ENCODE results near the gene PAPLN. TPM values are rescaled to one million over a fixed set of nuclear protein-coding genes. Genes with fewer than 3 reads are reported as not detected.

PAPLN gene
- total and polyA plus RNA-seq, 2 of the 13 experiments (the other 11 are each of a cell fraction or from before 2014, with no cell fraction given): not detected

DNA sequence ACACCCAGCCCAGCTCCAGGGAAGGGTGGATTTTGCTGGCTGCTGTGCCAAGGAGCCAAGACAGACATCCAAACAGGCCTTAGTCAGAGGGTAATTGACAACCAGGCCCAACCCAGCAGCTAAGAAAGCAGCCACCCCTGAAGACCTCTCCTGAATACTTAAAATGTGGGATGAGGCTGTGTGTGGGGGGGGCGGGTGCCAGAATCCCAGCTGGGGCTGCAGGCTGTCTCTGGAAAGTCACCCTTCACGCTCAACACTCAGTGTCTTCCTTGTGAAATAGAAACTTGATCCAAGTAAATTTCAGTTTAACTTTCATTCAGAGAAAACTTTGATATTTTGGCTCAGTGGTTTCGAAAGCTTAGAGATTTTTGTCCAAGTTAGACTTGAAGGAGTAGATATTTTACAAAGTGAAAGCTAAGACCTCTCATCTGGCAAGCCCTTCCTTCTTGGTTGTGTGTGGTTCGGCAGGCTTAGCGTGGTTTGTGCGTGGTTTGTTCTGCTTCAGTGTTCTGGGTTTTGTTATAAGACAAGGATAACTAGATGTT is 5.1 kb downstream of the PAPLN start:
- DNase-seq (ENCODE audit: low spot score): no peak
- 61% methylated on average over 6 of the region's 6 CpGs for WGBS (ENCODE audit: low lambda C conversion rate)
- H3K79me2 ChIP-seq (ENCODE audit: insufficient read depth, low read length): no peaks in the 10 kb centered on the region
- H3K4me3 ChIP-seq (replicated peaks in 1 of 3; ENCODE audit: insufficient read depth in 1 of 3, low read depth in 2 of 3, low read length in 3 of 3): no peak overlapping the region
- POLR2A ChIA-PET: no interaction called here
- CTCF ChIA-PET (ENCODE audit: low intra/inter-chr PET ratio, low total read pairs): no interaction called here
- H3K4me1 ChIP-seq (ENCODE audit: insufficient read depth, low read length): peaks cover 11% of the 10 kb centered on the region
- no peaks in the 10 kb centered on the region for H4K20me1 ChIP-seq (ENCODE audit: insufficient read depth, low read length)
- H3K27me3 ChIP-seq (ENCODE audit: control insufficient read depth in 1 of 2, insufficient read depth in 2 of 2, low read length in 2 of 2): peaks cover 11 to 51% of the 10 kb centered on the region in 2 experiments
- H3K9me3 ChIP-seq (ENCODE audit: low read length): no peaks in the 10 kb centered on the region
- in situ Hi-C loops (cut with HindIII; ENCODE audit: extremely low pct_ligation_motif_present, low pct_unique_long_range_greater_than_20kb) (no loop called here), intact Hi-C loops (cut with micrococcal nuclease; ENCODE audit: unreplicated experiment) (no loop called here)
- H2AFZ ChIP-seq (ENCODE audit: low read length): no peak overlapping the region
- TF ChIP-seq PRPF4 (IDR thresholded peaks at IDR 0.05; ENCODE audit: low read depth, low read length, poor library complexity, severe bottlenecking) (no peak), ZNF549 (CRISPR knock-in tag; IDR thresholded peaks at IDR 0.05) (no peak), MAFK (conservative IDR thresholded peaks at IDR 0.05 in 1 of 2, IDR thresholded peaks at IDR 0.05 in 1 of 2; ENCODE audit: low read length in 2 of 2) (no peak), ZNF75D (CRISPR knock-in tag; IDR thresholded peaks at IDR 0.05; ENCODE audit: borderline replicate concordance) (no peak)
- no peak overlapping the region for H3K4me2 ChIP-seq (ENCODE audit: low read depth, low read length)
- no TSS peak for BruUV-seq (replicated peaks)
- no peak for ATAC-seq
- no peak for FAIRE-seq
- H3K27ac ChIP-seq (ENCODE audit: extremely low read length, insufficient read depth, low read length): no peak overlapping the region
- H3K36me3 ChIP-seq (replicated peaks in 1 of 2; ENCODE audit: control insufficient read depth in 1 of 2, insufficient read depth in 2 of 2, low read length in 2 of 2): no peaks in the 10 kb centered on the region
- no peak overlapping the region for H3K9ac ChIP-seq (ENCODE audit: insufficient read depth, low read depth, low read length)

DNA sequence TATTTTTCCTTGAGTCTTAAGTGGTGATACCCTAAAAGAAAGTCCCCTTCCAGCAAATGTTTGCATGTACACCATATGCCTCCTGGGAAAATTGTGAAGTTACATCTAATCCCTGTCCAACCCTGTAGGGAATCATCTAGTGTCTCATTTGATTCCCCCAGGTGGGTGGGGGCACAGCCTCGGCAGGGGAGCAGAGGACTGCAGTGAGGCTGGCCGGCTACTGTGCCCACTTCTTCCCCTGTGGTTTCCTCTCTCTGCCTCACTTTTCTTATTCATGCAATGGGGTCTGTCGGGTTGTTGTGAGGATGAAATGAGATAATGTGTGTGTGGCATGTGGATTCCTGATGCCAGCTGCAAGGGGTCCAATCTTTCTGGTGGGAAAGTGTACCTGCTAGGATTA is 6.0 kb downstream of the PAPLN start:
- DNase-seq (ENCODE audit: low spot score) (no peak), ATAC-seq (no peak), FAIRE-seq (no peak)
- no peak overlapping the region for H3K9ac ChIP-seq (ENCODE audit: insufficient read depth, low read depth, low read length)
- no peaks in the 10 kb centered on the region for H3K36me3 ChIP-seq (replicated peaks in 1 of 2; ENCODE audit: control insufficient read depth in 1 of 2, insufficient read depth in 2 of 2, low read length in 2 of 2)
- ChIA-PET CTCF (ENCODE audit: low intra/inter-chr PET ratio, low total read pairs) (no interaction called here), POLR2A (no interaction called here)
- no peak overlapping the region for H3K27ac ChIP-seq (ENCODE audit: extremely low read length, insufficient read depth, low read length)
- WGBS (ENCODE audit: low lambda C conversion rate): 52% methylated on average over 3 of the region's 3 CpGs
- intact Hi-C loops (cut with micrococcal nuclease; ENCODE audit: unreplicated experiment) (no loop called here), in situ Hi-C loops (cut with HindIII; ENCODE audit: extremely low pct_ligation_motif_present, low pct_unique_long_range_greater_than_20kb) (no loop called here)
- no peak overlapping the region for H3K4me3 ChIP-seq (replicated peaks in 1 of 3; ENCODE audit: insufficient read depth in 1 of 3, low read depth in 2 of 3, low read length in 3 of 3)
- BruUV-seq (replicated peaks): no TSS peak
- peaks cover 10 to 44% of the 10 kb centered on the region in 2 experiments for H3K27me3 ChIP-seq (ENCODE audit: control insufficient read depth in 1 of 2, insufficient read depth in 2 of 2, low read length in 2 of 2)
- H3K79me2 ChIP-seq (ENCODE audit: insufficient read depth, low read length): no peaks in the 10 kb centered on the region
- no peaks in the 10 kb centered on the region for H4K20me1 ChIP-seq (ENCODE audit: insufficient read depth, low read length)
- no peak overlapping the region for H2AFZ ChIP-seq (ENCODE audit: low read length)
- peaks cover 10% of the 10 kb centered on the region for H3K4me1 ChIP-seq (ENCODE audit: insufficient read depth, low read length)
- no peaks in the 10 kb centered on the region for H3K9me3 ChIP-seq (ENCODE audit: low read length)
- H3K4me2 ChIP-seq (ENCODE audit: low read depth, low read length): no peak overlapping the region
- TF ChIP-seq ZNF124 (CRISPR knock-in tag; IDR thresholded peaks at IDR 0.05) (no peak), ZNF709 (CRISPR knock-in tag; IDR thresholded peaks at IDR 0.05) (no peak), ZNF17 (CRISPR knock-in tag; IDR thresholded peaks at IDR 0.05) (no peak), ZFAT (CRISPR knock-in tag; conservative IDR thresholded peaks at IDR 0.05) (no peak), FOXA3 (CRISPR knock-in tag; IDR thresholded peaks at IDR 0.05) (no peak), ZNF382 (CRISPR knock-in tag; IDR thresholded peaks at IDR 0.05; ENCODE audit: borderline replicate concordance) (no peak)
- TF ChIP-seq, protein P1, sequence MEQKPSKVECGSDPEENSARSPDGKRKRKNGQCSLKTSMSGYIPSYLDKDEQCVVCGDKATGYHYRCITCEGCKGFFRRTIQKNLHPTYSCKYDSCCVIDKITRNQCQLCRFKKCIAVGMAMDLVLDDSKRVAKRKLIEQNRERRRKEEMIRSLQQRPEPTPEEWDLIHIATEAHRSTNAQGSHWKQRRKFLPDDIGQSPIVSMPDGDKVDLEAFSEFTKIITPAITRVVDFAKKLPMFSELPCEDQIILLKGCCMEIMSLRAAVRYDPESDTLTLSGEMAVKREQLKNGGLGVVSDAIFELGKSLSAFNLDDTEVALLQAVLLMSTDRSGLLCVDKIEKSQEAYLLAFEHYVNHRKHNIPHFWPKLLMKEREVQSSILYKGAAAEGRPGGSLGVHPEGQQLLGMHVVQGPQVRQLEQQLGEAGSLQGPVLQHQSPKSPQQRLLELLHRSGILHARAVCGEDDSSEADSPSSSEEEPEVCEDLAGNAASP (CRISPR knock-in tag; IDR thresholded peaks at IDR 0.05; ENCODE audit: borderline replicate concordance): no peak
- TF ChIP-seq, protein P2, sequence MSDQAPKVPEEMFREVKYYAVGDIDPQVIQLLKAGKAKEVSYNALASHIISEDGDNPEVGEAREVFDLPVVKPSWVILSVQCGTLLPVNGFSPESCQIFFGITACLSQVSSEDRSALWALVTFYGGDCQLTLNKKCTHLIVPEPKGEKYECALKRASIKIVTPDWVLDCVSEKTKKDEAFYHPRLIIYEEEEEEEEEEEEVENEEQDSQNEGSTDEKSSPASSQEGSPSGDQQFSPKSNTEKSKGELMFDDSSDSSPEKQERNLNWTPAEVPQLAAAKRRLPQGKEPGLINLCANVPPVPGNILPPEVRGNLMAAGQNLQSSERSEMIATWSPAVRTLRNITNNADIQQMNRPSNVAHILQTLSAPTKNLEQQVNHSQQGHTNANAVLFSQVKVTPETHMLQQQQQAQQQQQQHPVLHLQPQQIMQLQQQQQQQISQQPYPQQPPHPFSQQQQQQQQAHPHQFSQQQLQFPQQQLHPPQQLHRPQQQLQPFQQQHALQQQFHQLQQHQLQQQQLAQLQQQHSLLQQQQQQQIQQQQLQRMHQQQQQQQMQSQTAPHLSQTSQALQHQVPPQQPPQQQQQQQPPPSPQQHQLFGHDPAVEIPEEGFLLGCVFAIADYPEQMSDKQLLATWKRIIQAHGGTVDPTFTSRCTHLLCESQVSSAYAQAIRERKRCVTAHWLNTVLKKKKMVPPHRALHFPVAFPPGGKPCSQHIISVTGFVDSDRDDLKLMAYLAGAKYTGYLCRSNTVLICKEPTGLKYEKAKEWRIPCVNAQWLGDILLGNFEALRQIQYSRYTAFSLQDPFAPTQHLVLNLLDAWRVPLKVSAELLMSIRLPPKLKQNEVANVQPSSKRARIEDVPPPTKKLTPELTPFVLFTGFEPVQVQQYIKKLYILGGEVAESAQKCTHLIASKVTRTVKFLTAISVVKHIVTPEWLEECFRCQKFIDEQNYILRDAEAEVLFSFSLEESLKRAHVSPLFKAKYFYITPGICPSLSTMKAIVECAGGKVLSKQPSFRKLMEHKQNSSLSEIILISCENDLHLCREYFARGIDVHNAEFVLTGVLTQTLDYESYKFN (CRISPR knock-in tag; conservative IDR thresholded peaks at IDR 0.05): no peak
- TF ChIP-seq, protein P3, sequence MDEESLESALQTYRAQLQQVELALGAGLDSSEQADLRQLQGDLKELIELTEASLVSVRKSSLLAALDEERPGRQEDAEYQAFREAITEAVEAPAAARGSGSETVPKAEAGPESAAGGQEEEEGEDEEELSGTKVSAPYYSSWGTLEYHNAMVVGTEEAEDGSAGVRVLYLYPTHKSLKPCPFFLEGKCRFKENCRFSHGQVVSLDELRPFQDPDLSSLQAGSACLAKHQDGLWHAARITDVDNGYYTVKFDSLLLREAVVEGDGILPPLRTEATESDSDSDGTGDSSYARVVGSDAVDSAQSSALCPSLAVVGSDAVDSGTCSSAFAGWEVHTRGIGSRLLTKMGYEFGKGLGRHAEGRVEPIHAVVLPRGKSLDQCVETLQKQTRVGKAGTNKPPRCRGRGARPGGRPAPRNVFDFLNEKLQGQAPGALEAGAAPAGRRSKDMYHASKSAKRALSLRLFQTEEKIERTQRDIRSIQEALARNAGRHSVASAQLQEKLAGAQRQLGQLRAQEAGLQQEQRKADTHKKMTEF (CRISPR knock-in tag; IDR thresholded peaks at IDR 0.05): no peak
